Endothelial cell of umbilical vein (primary cell): Measurements from ENCODE around the gene APC2. TPM values are rescaled to one million over a fixed set of nuclear protein-coding genes. Genes with fewer than 3 reads are reported as not detected.

Experiments used
- BruUV-seq: library from RNA; stranded (reverse); fragments of 400-500 nt; replicated peaks from 2 replicates; lab custom pipeline; 2021; lab: Mats Ljungman, UMichigan
- CTCF ChIA-PET: fragments of 300-600, 350-600 bp; sonication (Branson Sonifier 250); formaldehyde crosslinking; loops from one replicate; lab custom pipeline; 2021; ENCODE audit warnings: antibody characterized with exemption, inconsistent platforms; lab: Charles Lee
- POLR2A ChIA-PET: fragments of 300-600, 350-600 bp; sonication (Branson Sonifier 250); formaldehyde crosslinking; loops from one replicate; lab custom pipeline; 2021; ENCODE audit warnings: antibody characterized with exemption, inconsistent platforms; lab: Charles Lee
- DNase-seq: peaks from one replicate; pipeline ENCODE4 v3.0.0-alpha.2; 2011; ENCODE audit warnings: low read depth, low spot score
- FAIRE-seq: peaks from 2 replicates; lab custom pipeline; 2011; peaks lifted over from hg19 to GRCh38; lab: Jason Lieb, UNC
- H2AFZ ChIP-seq: 2 replicates; pipeline ENCODE4 v1.6.0; 2012; ENCODE audit warnings: low read depth, low read length, control low read depth, inconsistent platforms
- H3K27ac ChIP-seq: 2 replicates; pipeline ENCODE4 v1.5.1; 2011; ENCODE audit warnings: low read depth, mild to moderate bottlenecking, control low read depth, low read length, moderate library complexity; ENCODE audit not compliant: insufficient read depth
- H3K27me3 ChIP-seq, 2 experiments: 2 replicates each; pipeline versions ENCODE4 v1.6.0 to v1.6.1; 2011; ENCODE audit warnings: low read length in 2 of 2, mixed read lengths in 1 of 2; ENCODE audit not compliant: control insufficient read depth in 2 of 2, insufficient read depth in 2 of 2
- H3K36me3 ChIP-seq, 2 experiments: 2 replicates in 1 of 2; 3 replicates in 1 of 2; pipeline ENCODE4 v1.5.1; 2011; ENCODE audit warnings: low read length in 2 of 2, mild to moderate bottlenecking in 1 of 2, moderate library complexity in 1 of 2; ENCODE audit not compliant: control insufficient read depth in 2 of 2, insufficient read depth in 2 of 2; ENCODE audit errors: extremely low read depth in 1 of 2
- H3K4me1 ChIP-seq: 3 replicates; pipeline ENCODE4 v1.5.1; 2011; ENCODE audit warnings: mild to moderate bottlenecking, low read length; ENCODE audit not compliant: control insufficient read depth, insufficient read depth; ENCODE audit errors: extremely low read depth
- H3K4me2 ChIP-seq: 2 replicates; pipeline ENCODE4 v1.6.1; 2011; ENCODE audit warnings: low read length, control low read depth, mixed read lengths; ENCODE audit not compliant: insufficient read depth
- H3K4me3 ChIP-seq, 3 experiments: fragments of 200-600 bp in 1 of 3; sonication (generic), shearing (Covaris generic) in 1 of 3; replicated peaks in 1 of 3; 2 replicates each; pipeline ENCODE4 v1.5.1; 2011 to 2016; ENCODE audit warnings: control low read depth in 3 of 3, low read length in 3 of 3, mild to moderate bottlenecking in 2 of 3, inconsistent platforms in 1 of 3, low read depth in 1 of 3, moderate library complexity in 1 of 3; ENCODE audit not compliant: insufficient read depth in 1 of 3
- H3K79me2 ChIP-seq: 2 replicates; pipeline ENCODE4 v1.6.0; 2012; ENCODE audit warnings: low read length, inconsistent platforms; ENCODE audit not compliant: control insufficient read depth, insufficient read depth
- H3K9ac ChIP-seq: replicated peaks from 2 replicates; pipeline ENCODE3; 2011; ENCODE audit warnings: low read length, control low read depth; ENCODE audit not compliant: insufficient read depth; ENCODE audit errors: extremely low read depth
- H3K9me1 ChIP-seq: replicated peaks from 3 replicates; pipeline ENCODE4 v1.6.0; 2011; ENCODE audit warnings: mild to moderate bottlenecking, low read length; ENCODE audit not compliant: control insufficient read depth, insufficient read depth; ENCODE audit errors: extremely low read depth
- H3K9me3 ChIP-seq: replicated peaks from 2 replicates; pipeline ENCODE4 v1.5.1; 2012; ENCODE audit warnings: low read length, inconsistent platforms; ENCODE audit not compliant: control insufficient read depth, insufficient read depth
- H4K20me1 ChIP-seq: replicated peaks from 2 replicates; pipeline ENCODE3; 2011; ENCODE audit warnings: mild to moderate bottlenecking, low read length; ENCODE audit not compliant: control insufficient read depth, insufficient read depth; ENCODE audit errors: extremely low read depth
- CTCF ChIP-seq, 2 donors: IDR thresholded peaks; 1 replicate in 1 of 2; 2 replicates in 1 of 2; pipeline ENCODE4 v1.5.1; 2011; ENCODE audit warnings: low read length in 2 of 2, mild to moderate bottlenecking in 2 of 2, moderate library complexity in 2 of 2, control low read depth in 1 of 2, inconsistent platforms in 1 of 2, low read depth in 1 of 2; ENCODE audit not compliant: insufficient read depth in 1 of 2; ENCODE audit errors: extremely low read depth in 1 of 2
- EZH2 ChIP-seq: IDR thresholded peaks from 2 replicates; pipeline ENCODE4 v1.6.1; 2012; ENCODE audit warnings: borderline replicate concordance, low read depth, mild to moderate bottlenecking, moderate library complexity, low read length, inconsistent platforms; ENCODE audit not compliant: severe bottlenecking
- FOS ChIP-seq: IDR thresholded peaks from 2 replicates; pipeline ENCODE4 v1.6.1; 2011; ENCODE audit warnings: mild to moderate bottlenecking, low read length, moderate library complexity, borderline replicate concordance; ENCODE audit not compliant: insufficient read depth
- GATA2 ChIP-seq: IDR thresholded peaks from 2 replicates; pipeline ENCODE4 v1.7.0; 2011; ENCODE audit warnings: low read depth, mild to moderate bottlenecking, moderate library complexity, mixed read lengths, low read length; ENCODE audit not compliant: insufficient read length, insufficient read depth
- JUN ChIP-seq: IDR thresholded peaks from 2 replicates; pipeline ENCODE4 v1.6.1; 2011; ENCODE audit warnings: borderline replicate concordance, low read depth; ENCODE audit not compliant: insufficient read length, insufficient read depth
- MAX ChIP-seq: IDR thresholded peaks from 2 replicates; pipeline ENCODE4 v1.6.1; 2011; ENCODE audit not compliant: insufficient read depth, insufficient read length
- MYC ChIP-seq: IDR thresholded peaks from one replicate; pipeline ENCODE4 v1.6.1; 2011; ENCODE audit warnings: mild to moderate bottlenecking, low read depth, low read length
- POLR2A ChIP-seq: IDR thresholded peaks from 2 replicates; pipeline ENCODE4 v1.6.1; 2012; ENCODE audit warnings: low read depth, mild to moderate bottlenecking, control low read depth, low read length
- POLR2AphosphoS5 ChIP-seq: IDR thresholded peaks from 2 replicates; pipeline ENCODE4 v1.6.1; 2012; ENCODE audit warnings: low read depth, mild to moderate bottlenecking, control low read depth, low read length, moderate library complexity; ENCODE audit not compliant: insufficient read depth
- dilution Hi-C: fragments of 300-500 bp; cut with MboI; formaldehyde crosslinking; loops from one replicate; pipeline ENCODE4 v1.15.0; 2019; ENCODE audit warnings: low sequenced_read_pairs; ENCODE audit not compliant: extremely low pct_ligation_motif_present
- intact Hi-C: fragments of 100-400 bp; cut with micrococcal nuclease; formaldehyde crosslinking; loops from one replicate; pipeline ENCODE4 v1.10.0; 2022
- polyA plus RNA-seq, 4 experiments: library from polyadenylated mRNA; depleted of rRNA in 3 of 4; stranded (reverse) in 3 of 4; unstranded in 1 of 4; fragments of >200 nt; gene quantifications; 2 replicates each; pipeline versions ENCODE4 v1.2.1 to v1.2.3, GENCODE V29; 2011 to 2012; ENCODE audit warnings: missing spikeins in 1 of 4
- total RNA-seq: library from RNA; stranded (reverse); gene quantifications from 2 replicates; pipeline ENCODE4 v1.2.3, GENCODE V29; 2021

APC2 gene
- total and polyA plus RNA-seq, 2 donors (not counting 3 experiments of a cell fraction or from before 2014, with no cell fraction given) = 0.01 to 0.04 TPM

- Histone ChIP-seq H2AFZ (no peak overlapping the region), H3K4me1 (peaks cover 26% of the 10 kb centered on the region), H3K4me2 (peak overlapping the region; percentile 77), H3K27me3 (no peaks in the 10 kb centered on the region), H3K79me2 (peaks cover 60% of the 10 kb centered on the region), H3K9me3 (no peaks in the 10 kb centered on the region), H4K20me1 (no peaks in the 10 kb centered on the region), H3K9ac (peak overlapping the region; percentile 98), H3K27ac (peak overlapping the region; percentile 92), H3K9me1 (no peaks in the 10 kb centered on the region), H3K4me3 (peak overlapping the region; percentile 57 to 93 (median 82)), H3K36me3 (peaks cover 0 to 6% of the 10 kb centered on the region in 2 experiments)
- intact Hi-C loops = loop anchor here (10.0 kb wide), 1 partner anchor 186 kb away; the partner anchor contains the start of gene MBD3
- ChIA-PET CTCF (interaction anchor here (0.8 kb wide), 1 partner anchor 93 kb away, joined by 3 read pairs; no protein-coding TSS in a partner anchor), POLR2A (interaction anchor here (0.7 kb wide), 1 partner anchor 52 kb away, joined by 10 read pairs; no protein-coding TSS in a partner anchor)
- DNase-seq (peak; percentile 73), FAIRE-seq (peak; percentile 89)
- TSS peak; percentile 62 for BruUV-seq
- dilution Hi-C loops = no loop called here
- TF ChIP-seq POLR2A (peak; percentile 71), EZH2 (no peak), GATA2 (no peak), CTCF (IDR thresholded peaks at IDR 0.05; ENCODE audit: extremely low read depth in 1 of 2, insufficient read depth in 1 of 2, low read depth in 1 of 2, low read length in 2 of 2) (no peak), POLR2AphosphoS5 (peak; percentile 53), MAX (no peak), JUN (no peak), FOS (no peak), MYC (no peak)
Observed at GRCh38 chr19:1408300-1409203, 41.4 kb upstream of the APC2 start.
